Panc1 (cell line): ENCODE measurements around the gene CNGA2. TPM values are rescaled to one million over a fixed set of nuclear protein-coding genes. Genes with fewer than 3 reads are reported as not detected.

ENCODE experiments used
- ATAC-seq: fragments of 200-7000 bp; cut with Tn5 transposase; 2 replicates; pipeline ENCODE4 v1.9.1; 2020; ENCODE audit warnings: mild to moderate bottlenecking, moderate library complexity
- BruUV-seq: library from RNA; stranded (reverse); fragments of 400-500 nt; replicated peaks from 2 replicates; lab custom pipeline; 2021; lab: Mats Ljungman, UMichigan
- CTCF ChIA-PET: fragments of 300-600 bp; sonication (Branson Sonifier 250); formaldehyde crosslinking; loops from one replicate; lab custom pipeline; 2022; ENCODE audit warnings: antibody characterized with exemption; lab: Charles Lee
- POLR2A ChIA-PET: fragments of 300-600 bp; sonication (Branson Sonifier 250); formaldehyde crosslinking; loops from one replicate; lab custom pipeline; 2022; ENCODE audit warnings: antibody characterized with exemption; lab: Charles Lee
- DNase-seq: peaks from one replicate; pipeline ENCODE4 v3.0.0-alpha.2; 2010; ENCODE audit warnings: low read depth, low spot score
- H3K27ac ChIP-seq: 2 replicates; pipeline ENCODE4 v1.5.1; 2011; ENCODE audit warnings: mild to moderate bottlenecking, low read length, inconsistent platforms
- H3K27me3 ChIP-seq: fragments of 200-500 bp; sonication (Bioruptor generic); 2 replicates; pipeline ENCODE4 v1.6.0; 2014; ENCODE audit warnings: low read length, inconsistent platforms; ENCODE audit not compliant: control insufficient read depth, insufficient read depth
- H3K36me3 ChIP-seq: fragments of 200-500 bp; sonication (Bioruptor generic); 2 replicates; pipeline ENCODE4 v1.5.1; 2014; ENCODE audit warnings: inconsistent platforms, mild to moderate bottlenecking, low read length, moderate library complexity; ENCODE audit not compliant: control insufficient read depth, insufficient read depth
- H3K4me1 ChIP-seq: 2 replicates; pipeline ENCODE4 v1.5.1; 2011; ENCODE audit warnings: inconsistent platforms, mild to moderate bottlenecking, low read length, moderate library complexity; ENCODE audit not compliant: control insufficient read depth, insufficient read depth
- H3K4me3 ChIP-seq, 2 experiments: 2 replicates each; pipeline ENCODE4 v1.5.1; 2011 to 2012; ENCODE audit warnings: low read depth in 2 of 2, low read length in 2 of 2, mild to moderate bottlenecking in 2 of 2, inconsistent platforms in 1 of 2, moderate library complexity in 1 of 2
- H3K9me3 ChIP-seq: fragments of 200-500 bp; sonication (Bioruptor generic); 2 replicates; pipeline ENCODE4 v1.5.1; 2014; ENCODE audit warnings: low read depth, mild to moderate bottlenecking, inconsistent platforms, low read length, moderate library complexity; ENCODE audit not compliant: control insufficient read depth, insufficient read depth
- CTCF ChIP-seq: fragments of 450-650 bp; IDR thresholded peaks from 2 replicates; pipeline ENCODE4 v1.5.1; 2017; ENCODE audit warnings: mild to moderate bottlenecking
- POLR2AphosphoS5 ChIP-seq: IDR thresholded peaks from 2 replicates; pipeline ENCODE4 v1.6.1; 2012; ENCODE audit warnings: mild to moderate bottlenecking, low read depth, low read length, moderate library complexity
- REST ChIP-seq, 2 experiments: IDR thresholded peaks; 2 replicates each; pipeline ENCODE4 v1.6.1; 2011 to 2012; ENCODE audit warnings: low read depth in 2 of 2, control low read depth in 1 of 2, low read length in 1 of 2, mild to moderate bottlenecking in 1 of 2, moderate library complexity in 1 of 2; ENCODE audit not compliant: insufficient read depth in 1 of 2
- SIN3A ChIP-seq: IDR thresholded peaks from 2 replicates; pipeline ENCODE4 v1.6.1; 2012; ENCODE audit warnings: low read depth, mild to moderate bottlenecking, low read length, moderate library complexity, borderline replicate concordance; ENCODE audit not compliant: insufficient read depth
- TCF7L2 ChIP-seq: IDR thresholded peaks from 2 replicates; pipeline ENCODE4 v1.6.1; 2011; ENCODE audit warnings: mild to moderate bottlenecking, low read depth, low read length, inconsistent platforms
- in situ Hi-C: cut with HindIII; loops from 2 replicates; pipeline ENCODE4 v1.10.0; 2016; ENCODE audit warnings: low sequenced_read_pairs, low pct_unique_long_range_greater_than_20kb
- intact Hi-C: fragments of 100-400 bp; cut with micrococcal nuclease; formaldehyde crosslinking; loops from one replicate; pipeline ENCODE4 v1.10.0; 2022; ENCODE audit not compliant: unreplicated experiment
- total RNA-seq: library from RNA; stranded (reverse); gene quantifications from one replicate; pipeline ENCODE4 v1.2.1, GENCODE V29; 2021; ENCODE audit not compliant: unreplicated experiment

Gene CNGA2
- total RNA-seq, 1 experiment from 2014 or later, result not detected

- no peak for TF ChIP-seq REST (IDR thresholded peaks at IDR 0.05; ENCODE audit: insufficient read depth in 1 of 2, low read depth in 2 of 2, low read length in 1 of 2)
- no peak for TF ChIP-seq CTCF
- no peak for TF ChIP-seq POLR2AphosphoS5
- no peak for TF ChIP-seq TCF7L2
- TF ChIP-seq SIN3A, result no peak
- no TSS peak for BruUV-seq
- ChIA-PET POLR2A (no interaction called here), CTCF (no interaction called here)
- Histone ChIP-seq H3K36me3 (no peaks in the 10 kb centered on the region), H3K27ac (no peak overlapping the region), H3K9me3 (no peaks in the 10 kb centered on the region), H3K27me3 (no peaks in the 10 kb centered on the region), H3K4me3 (no peak overlapping the region), H3K4me1 (no peaks in the 10 kb centered on the region)
- intact Hi-C loops (loop anchor here (10.0 kb wide), 1 partner anchor 366 kb away; no protein-coding TSS in a partner anchor), in situ Hi-C loops (no loop called here)
- no peak; the same call in 1 of the 2 replicates for ATAC-seq
- no peak for DNase-seq
Measured at GRCh38 chrX:151759041-151759708, 24.6 kb downstream of the CNGA2 start.

GRCh38 chrX:151762802-151763201, 28.3 kb downstream of the CNGA2 start:
- no peaks in the 10 kb centered on the region for H3K36me3 ChIP-seq
- ATAC-seq, result no peak
- in situ Hi-C loops (no loop called here), intact Hi-C loops (no loop called here)
- H3K27me3 ChIP-seq, result no peaks in the 10 kb centered on the region
- TF ChIP-seq POLR2AphosphoS5 (no peak), SIN3A (no peak), CTCF (no peak), REST (IDR thresholded peaks at IDR 0.05; ENCODE audit: insufficient read depth in 1 of 2, low read depth in 2 of 2, low read length in 1 of 2) (no peak), TCF7L2 (no peak)
- H3K4me1 ChIP-seq, result no peaks in the 10 kb centered on the region
- ChIA-PET CTCF (no interaction called here), POLR2A (no interaction called here)
- H3K4me3 ChIP-seq, result no peak overlapping the region
- H3K9me3 ChIP-seq, result no peaks in the 10 kb centered on the region
- no peak overlapping the region for H3K27ac ChIP-seq
- no peak for DNase-seq
- no TSS peak for BruUV-seq
